Neural cell (in vitro differentiated cells): Measurements from ENCODE around the gene TPSG1.

ENCODE experiments used
- CTCF ChIP-seq: fragments of 450-650 bp; IDR thresholded peaks from 2 replicates; pipeline ENCODE4 v1.5.1; 2014; ENCODE audit warnings: antibody characterized with exemption, mild to moderate bottlenecking, moderate library complexity; ENCODE audit not compliant: poor library complexity, severe bottlenecking
- EP300 ChIP-seq: fragments of 450-650 bp; conservative IDR thresholded peaks from 2 replicates; pipeline ENCODE4 v1.6.1; 2014; ENCODE audit warnings: antibody characterized with exemption, mild to moderate bottlenecking, moderate library complexity; ENCODE audit not compliant: poor library complexity, severe bottlenecking
- EZH2 ChIP-seq: fragments of 200-600, 300-800 bp; shearing (Covaris generic), sonication (generic); IDR thresholded peaks from 2 replicates; pipeline ENCODE4 v1.6.1; 2014; ENCODE audit warnings: antibody characterized with exemption, low read length, borderline replicate concordance, mild to moderate bottlenecking; ENCODE audit not compliant: insufficient read depth, poor library complexity, severe bottlenecking
- MXI1 ChIP-seq: fragments of 450-650 bp; conservative IDR thresholded peaks from 2 replicates; pipeline ENCODE4 v1.6.1; 2014; ENCODE audit warnings: antibody characterized with exemption, mild to moderate bottlenecking; ENCODE audit not compliant: poor library complexity, severe bottlenecking
- POLR2AphosphoS5 ChIP-seq: IDR thresholded peaks from 2 replicates; pipeline ENCODE4 v1.6.1; 2012
- SMC3 ChIP-seq: fragments of 450-650 bp; conservative IDR thresholded peaks from 2 replicates; pipeline ENCODE4 v1.6.1; 2014; ENCODE audit warnings: antibody characterized with exemption, mild to moderate bottlenecking, moderate library complexity; ENCODE audit not compliant: poor library complexity
- TAF1 ChIP-seq: IDR thresholded peaks from 2 replicates; pipeline ENCODE4 v1.6.1; 2012; ENCODE audit warnings: low read depth

GRCh38 chr16:1272453-1273198 lies 47.6 kb upstream of the TPSG1 start:
- TF ChIP-seq CTCF (no peak), POLR2AphosphoS5 (no peak), EP300 (no peak), MXI1 (no peak), TAF1 (no peak), EZH2 (no peak), SMC3 (no peak)
